H1 (cell line): ENCODE results near the gene GREM2. TPM values are rescaled to one million over a fixed set of nuclear protein-coding genes. Genes with fewer than 3 reads are reported as not detected.

Experiments
- CHD7 ChIP-seq: fragments of 300-600 bp; sonication (generic); IDR thresholded peaks from 2 replicates; pipeline ENCODE4 v1.7.1; 2012; ENCODE audit warnings: low read length, moderate library complexity, mild to moderate bottlenecking, inconsistent platforms; ENCODE audit not compliant: insufficient replicate concordance
- CTCF ChIP-seq, 3 experiments: IDR thresholded peaks; 1 replicate in 2 of 3; 2 replicates in 1 of 3; pipeline versions ENCODE4 v1.5.1 to v1.6.1; 2011; ENCODE audit warnings: low read length in 3 of 3, mild to moderate bottlenecking in 3 of 3, inconsistent platforms in 2 of 3, low read depth in 1 of 3, moderate library complexity in 1 of 3; ENCODE audit not compliant: insufficient read depth in 1 of 3; ENCODE audit errors: control extremely low read depth in 1 of 3
- HDAC6 ChIP-seq: IDR thresholded peaks from one replicate; pipeline ENCODE4 v1.7.1; 2012; ENCODE audit warnings: low read depth, mild to moderate bottlenecking, inconsistent platforms, low read length, moderate library complexity
- polyA plus RNA-seq, 7 experiments: library from polyadenylated mRNA; depleted of rRNA in 3 of 7; stranded (reverse) in 5 of 7; unstranded in 2 of 7; fragments of >200 nt in 5 of 7; fragments of 200-250 nt in 2 of 7; gene quantifications; 1 replicate in 5 of 7; 2 replicates in 1 of 7; 4 replicates in 1 of 7; pipeline versions ENCODE4 v1.2.1 to v1.2.3, GENCODE V29; 2011 to 2013; ENCODE audit warnings: missing spikeins in 2 of 7, mixed read lengths in 2 of 7
- total RNA-seq: library from RNA; stranded (reverse); fragmentation: NEBNext Ultra II Directional; extraction: Animal tissue kit (Norgen Biotek cat#: 25700); gene quantifications from 2 replicates; pipeline ENCODE4 v1.2.1, GENCODE V29; 2021

The GREM2 gene
- total and polyA plus RNA-seq, 2 of the 8 experiments (the other 6 are each of a cell fraction or from before 2014, with no cell fraction given), result 0.05 TPM; not detected in 1

GRCh38 chr1:240562779-240563178, 49.2 kb downstream of the GREM2 start (continued):
- no peak for TF ChIP-seq CTCF (IDR thresholded peaks at IDR 0.05; ENCODE audit: control extremely low read depth in 1 of 3, insufficient read depth in 1 of 3, low read depth in 1 of 3, low read length in 3 of 3)
- TF ChIP-seq CHD7, result no peak
- no peak for TF ChIP-seq HDAC6
